K562 (cell line): ENCODE results near the gene NTF4. TPM values are rescaled to one million over a fixed set of nuclear protein-coding genes. Genes with fewer than 3 reads are reported as not detected.

ENCODE experiments used
- CREB1 ChIP-seq, 2 experiments: sonication (generic) in 1 of 2; formaldehyde crosslinking in 1 of 2; IDR thresholded peaks; 2 replicates each; pipeline versions ENCODE4 v1.6.1 to v1.8.0; 2012 to 2022; ENCODE audit warnings: inconsistent platforms in 1 of 2, mild to moderate bottlenecking in 1 of 2, missing genetic modification reagents in 1 of 2, moderate library complexity in 1 of 2
- GTF2F1 ChIP-seq: IDR thresholded peaks from 2 replicates; pipeline ENCODE4 v1.6.1; 2011; ENCODE audit warnings: low read depth, low read length, improper control_type of control experiment
- HDAC6 ChIP-seq: IDR thresholded peaks from 2 replicates; pipeline ENCODE4 v1.6.1; 2012; ENCODE audit warnings: low read depth, mild to moderate bottlenecking, control low read depth, inconsistent platforms, low read length, moderate library complexity
- MAFG ChIP-seq: fragments of 450-650 bp; conservative IDR thresholded peaks from 2 replicates; pipeline ENCODE4 v1.6.1; 2016; ENCODE audit warnings: missing genetic modification characterization, missing compliant biosample characterization
- MAFK ChIP-seq: IDR thresholded peaks from 2 replicates; pipeline ENCODE4 v1.6.1; 2011; ENCODE audit warnings: low read length, improper control_type of control experiment
- MED1 ChIP-seq: sonication (generic); formaldehyde crosslinking; IDR thresholded peaks from 2 replicates; pipeline ENCODE4 v1.8.1; 2023; ENCODE audit warnings: missing genetic modification reagents, borderline replicate concordance
- NR1H2 ChIP-seq: sonication (generic); formaldehyde crosslinking; IDR thresholded peaks from 2 replicates; pipeline ENCODE4 v1.4.0; 2020; ENCODE audit warnings: mild to moderate bottlenecking, missing genetic modification reagents
- PHB2 ChIP-seq: fragments of 450-650 bp; IDR thresholded peaks from 2 replicates; pipeline ENCODE4 v1.6.1; 2017; ENCODE audit warnings: low read depth
- RBM17 ChIP-seq: fragments of 200-400 bp; formaldehyde crosslinking; IDR thresholded peaks from 2 replicates; pipeline ENCODE4 v1.6.1; 2017; ENCODE audit warnings: low read depth, mild to moderate bottlenecking, low read length, borderline replicate concordance
- SIN3B ChIP-seq: fragments of 450-650 bp; IDR thresholded peaks from 2 replicates; pipeline ENCODE4 v1.6.1; 2017; ENCODE audit warnings: low read depth, mild to moderate bottlenecking, moderate library complexity
- SMARCE1 ChIP-seq: fragments of 450-650 bp; IDR thresholded peaks from 2 replicates; pipeline ENCODE4 v1.7.1; 2016; ENCODE audit warnings: mild to moderate bottlenecking
- TFAM ChIP-seq: fragments of 250-450 bp; sonication (Bioruptor Pico); conservative IDR thresholded peaks from 2 replicates; pipeline ENCODE4 v1.5.0; 2021; ENCODE audit warnings: mild to moderate bottlenecking, moderate library complexity
- ZNF140 ChIP-seq: fragments of 250-450 bp; sonication (Bioruptor Pico); IDR thresholded peaks from 2 replicates; pipeline ENCODE4 v1.8.0; 2021; ENCODE audit warnings: moderate library complexity, mild to moderate bottlenecking, inconsistent platforms
- ZNF23 ChIP-seq: fragments of 250-450 bp; sonication (Bioruptor Pico); IDR thresholded peaks from 2 replicates; pipeline ENCODE4 v1.4.0; 2020; ENCODE audit warnings: mild to moderate bottlenecking
- ZNF24 ChIP-seq: fragments of 450-650 bp; IDR thresholded peaks from 2 replicates; pipeline ENCODE4 v1.6.1; 2016
- ZNF561 ChIP-seq: fragments of 450-650 bp; formaldehyde crosslinking; conservative IDR thresholded peaks from 2 replicates; pipeline ENCODE4 v1.4.0; 2020; ENCODE audit warnings: mild to moderate bottlenecking, moderate library complexity
- ZNF785 ChIP-seq: fragments of 250-450 bp; sonication (Bioruptor Pico); IDR thresholded peaks from 2 replicates; pipeline ENCODE4 v1.4.0; 2020; ENCODE audit warnings: mild to moderate bottlenecking
- polyA plus RNA-seq, 8 experiments: library from polyadenylated mRNA; depleted of rRNA in 4 of 8; stranded (reverse) in 5 of 8; unstranded in 3 of 8; fragments of >200 nt; fragmentation: Nextera tagmentation in 2 of 8; fragmentation: Illumina TruSeq in 1 of 8; extraction: Ambion mirVana in 2 of 8; extraction: Trizol in 1 of 8; gene quantifications; 2 replicates each; pipeline versions ENCODE4 v1.2.1 to v1.2.3, GENCODE V29; 2011 to 2014; ENCODE audit warnings: inconsistent platforms in 1 of 8, missing spikeins in 1 of 8
- total RNA-seq, 7 experiments: library from RNA; depleted of rRNA in 6 of 7; stranded (reverse); fragments of >200 nt in 6 of 7; fragmentation: Illumina TruSeq in 2 of 7; extraction: Trizol in 2 of 7; gene quantifications; 2 replicates each; pipeline versions ENCODE4 v1.2.1 to v1.2.3, GENCODE V29; 2011 to 2021; ENCODE audit warnings: low replicate concordance in 1 of 7
- TF ChIP-seq, protein P1 (sequence below): fragments of 200-400 bp; formaldehyde crosslinking; IDR thresholded peaks from 2 replicates; pipeline ENCODE4 v1.6.1; 2017; ENCODE audit warnings: mild to moderate bottlenecking, low read depth, low read length, moderate library complexity
- TF ChIP-seq, protein P2 (sequence below): fragments of 450-650 bp; IDR thresholded peaks from 2 replicates; pipeline ENCODE4 v1.6.1; 2016; ENCODE audit warnings: mild to moderate bottlenecking
- TF ChIP-seq, protein P3 (sequence below): fragments of 250-450 bp; sonication (Bioruptor Pico); IDR thresholded peaks from 2 replicates; pipeline ENCODE4 v1.5.1; 2021; ENCODE audit warnings: mild to moderate bottlenecking
- TF ChIP-seq, protein P4 (sequence below): fragments of 200-800 bp; sonication (Bioruptor generic); IDR thresholded peaks from 2 replicates; pipeline ENCODE4 v1.6.1; 2017; ENCODE audit warnings: missing genetic modification characterization, missing compliant biosample characterization

Gene NTF4
- total and polyA plus RNA-seq, 9 of the 15 experiments (the other 6 are each of a cell fraction or from before 2014, with no cell fraction given), result not detected

DNA sequence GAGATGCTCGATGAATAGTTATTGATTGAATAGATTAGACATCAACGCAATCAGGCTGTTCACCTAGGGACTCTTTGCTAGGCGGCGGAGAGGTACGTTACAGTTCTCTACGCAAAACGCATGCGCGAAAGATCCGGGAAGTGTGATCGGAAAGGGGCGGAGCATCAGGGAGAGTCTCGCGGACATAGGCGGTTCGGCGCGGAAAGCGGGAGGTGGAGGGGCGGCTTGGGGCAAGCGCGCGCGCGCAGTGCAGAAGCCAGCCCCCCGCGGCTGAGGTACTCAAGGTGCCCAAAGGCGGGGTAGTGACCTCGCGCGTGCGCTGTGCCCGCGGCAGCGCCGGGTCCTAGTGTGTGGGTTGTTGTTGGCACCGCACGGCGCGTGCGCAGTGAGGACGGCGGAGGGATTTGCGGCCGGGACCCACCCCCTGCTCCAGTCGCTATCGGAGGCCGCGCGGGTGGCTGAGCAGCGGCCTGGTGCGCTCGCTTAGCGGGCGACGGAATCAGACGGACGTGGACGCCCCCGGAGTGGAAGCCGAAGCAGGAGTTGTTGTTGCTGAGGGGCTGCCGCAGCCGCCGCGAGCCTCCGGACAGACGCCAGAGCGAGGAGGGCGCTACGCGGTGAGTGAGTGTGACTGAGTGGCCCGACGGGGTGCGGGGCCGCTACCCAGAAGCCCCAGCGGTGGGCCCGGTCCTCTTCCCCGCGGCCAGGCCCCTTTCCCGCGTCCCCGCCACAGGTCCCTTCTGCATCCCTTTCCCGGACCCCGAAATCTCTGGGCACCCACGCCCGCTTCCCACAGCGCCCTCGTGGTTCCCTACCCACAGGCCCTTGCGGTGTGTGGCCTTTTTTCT is 20.6 kb upstream of the NTF4 start, which contains the start of gene SNRNP70 (continued):
- TF ChIP-seq, protein P1, sequence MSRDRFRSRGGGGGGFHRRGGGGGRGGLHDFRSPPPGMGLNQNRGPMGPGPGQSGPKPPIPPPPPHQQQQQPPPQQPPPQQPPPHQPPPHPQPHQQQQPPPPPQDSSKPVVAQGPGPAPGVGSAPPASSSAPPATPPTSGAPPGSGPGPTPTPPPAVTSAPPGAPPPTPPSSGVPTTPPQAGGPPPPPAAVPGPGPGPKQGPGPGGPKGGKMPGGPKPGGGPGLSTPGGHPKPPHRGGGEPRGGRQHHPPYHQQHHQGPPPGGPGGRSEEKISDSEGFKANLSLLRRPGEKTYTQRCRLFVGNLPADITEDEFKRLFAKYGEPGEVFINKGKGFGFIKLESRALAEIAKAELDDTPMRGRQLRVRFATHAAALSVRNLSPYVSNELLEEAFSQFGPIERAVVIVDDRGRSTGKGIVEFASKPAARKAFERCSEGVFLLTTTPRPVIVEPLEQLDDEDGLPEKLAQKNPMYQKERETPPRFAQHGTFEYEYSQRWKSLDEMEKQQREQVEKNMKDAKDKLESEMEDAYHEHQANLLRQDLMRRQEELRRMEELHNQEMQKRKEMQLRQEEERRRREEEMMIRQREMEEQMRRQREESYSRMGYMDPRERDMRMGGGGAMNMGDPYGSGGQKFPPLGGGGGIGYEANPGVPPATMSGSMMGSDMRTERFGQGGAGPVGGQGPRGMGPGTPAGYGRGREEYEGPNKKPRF, result no peak
- no peak for TF ChIP-seq MED1 (CRISPR knock-in tag)
- no peak for TF ChIP-seq HDAC6
- no peak for TF ChIP-seq TFAM (CRISPR knock-in tag)
- TF ChIP-seq PHB2, result no peak
- TF ChIP-seq SIN3B, result peak; percentile 71
- no peak for TF ChIP-seq RBM17
- TF ChIP-seq ZNF24, result no peak
- peak; percentile 63; the same call in 1 of the 2 replicates for TF ChIP-seq CREB1 (IDR thresholded peaks at IDR 0.05)
- TF ChIP-seq CREB1 (CRISPR knock-in tag; IDR thresholded peaks at IDR 0.05), result peak; percentile 76
- no peak for TF ChIP-seq MAFG (tag)
- TF ChIP-seq MAFK, result no peak
- TF ChIP-seq, protein P2, sequence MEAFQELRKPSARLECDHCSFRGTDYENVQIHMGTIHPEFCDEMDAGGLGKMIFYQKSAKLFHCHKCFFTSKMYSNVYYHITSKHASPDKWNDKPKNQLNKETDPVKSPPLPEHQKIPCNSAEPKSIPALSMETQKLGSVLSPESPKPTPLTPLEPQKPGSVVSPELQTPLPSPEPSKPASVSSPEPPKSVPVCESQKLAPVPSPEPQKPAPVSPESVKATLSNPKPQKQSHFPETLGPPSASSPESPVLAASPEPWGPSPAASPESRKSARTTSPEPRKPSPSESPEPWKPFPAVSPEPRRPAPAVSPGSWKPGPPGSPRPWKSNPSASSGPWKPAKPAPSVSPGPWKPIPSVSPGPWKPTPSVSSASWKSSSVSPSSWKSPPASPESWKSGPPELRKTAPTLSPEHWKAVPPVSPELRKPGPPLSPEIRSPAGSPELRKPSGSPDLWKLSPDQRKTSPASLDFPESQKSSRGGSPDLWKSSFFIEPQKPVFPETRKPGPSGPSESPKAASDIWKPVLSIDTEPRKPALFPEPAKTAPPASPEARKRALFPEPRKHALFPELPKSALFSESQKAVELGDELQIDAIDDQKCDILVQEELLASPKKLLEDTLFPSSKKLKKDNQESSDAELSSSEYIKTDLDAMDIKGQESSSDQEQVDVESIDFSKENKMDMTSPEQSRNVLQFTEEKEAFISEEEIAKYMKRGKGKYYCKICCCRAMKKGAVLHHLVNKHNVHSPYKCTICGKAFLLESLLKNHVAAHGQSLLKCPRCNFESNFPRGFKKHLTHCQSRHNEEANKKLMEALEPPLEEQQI, result no peak
- TF ChIP-seq ZNF140 (CRISPR knock-in tag), result no peak
- TF ChIP-seq GTF2F1, result no peak
- no peak for TF ChIP-seq ZNF785 (CRISPR knock-in tag)
- TF ChIP-seq, protein P3, sequence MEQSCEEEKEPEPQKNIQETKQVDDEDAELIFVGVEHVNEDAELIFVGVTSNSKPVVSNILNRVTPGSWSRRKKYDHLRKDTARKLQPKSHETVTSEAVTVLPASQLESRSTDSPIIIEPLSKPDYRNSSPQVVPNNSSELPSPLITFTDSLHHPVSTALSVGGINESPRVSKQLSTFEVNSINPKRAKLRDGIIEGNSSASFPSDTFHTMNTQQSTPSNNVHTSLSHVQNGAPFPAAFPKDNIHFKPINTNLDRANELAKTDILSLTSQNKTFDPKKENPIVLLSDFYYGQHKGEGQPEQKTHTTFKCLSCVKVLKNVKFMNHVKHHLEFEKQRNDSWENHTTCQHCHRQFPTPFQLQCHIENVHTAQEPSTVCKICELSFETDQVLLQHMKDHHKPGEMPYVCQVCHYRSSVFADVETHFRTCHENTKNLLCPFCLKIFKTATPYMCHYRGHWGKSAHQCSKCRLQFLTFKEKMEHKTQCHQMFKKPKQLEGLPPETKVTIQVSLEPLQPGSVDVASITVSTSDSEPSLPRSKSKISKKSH, result no peak
- TF ChIP-seq SMARCE1, result no peak
- TF ChIP-seq, protein P4, sequence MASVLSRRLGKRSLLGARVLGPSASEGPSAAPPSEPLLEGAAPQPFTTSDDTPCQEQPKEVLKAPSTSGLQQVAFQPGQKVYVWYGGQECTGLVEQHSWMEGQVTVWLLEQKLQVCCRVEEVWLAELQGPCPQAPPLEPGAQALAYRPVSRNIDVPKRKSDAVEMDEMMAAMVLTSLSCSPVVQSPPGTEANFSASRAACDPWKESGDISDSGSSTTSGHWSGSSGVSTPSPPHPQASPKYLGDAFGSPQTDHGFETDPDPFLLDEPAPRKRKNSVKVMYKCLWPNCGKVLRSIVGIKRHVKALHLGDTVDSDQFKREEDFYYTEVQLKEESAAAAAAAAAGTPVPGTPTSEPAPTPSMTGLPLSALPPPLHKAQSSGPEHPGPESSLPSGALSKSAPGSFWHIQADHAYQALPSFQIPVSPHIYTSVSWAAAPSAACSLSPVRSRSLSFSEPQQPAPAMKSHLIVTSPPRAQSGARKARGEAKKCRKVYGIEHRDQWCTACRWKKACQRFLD (CRISPR knock-in tag), result no peak
- TF ChIP-seq ZNF561 (CRISPR knock-in tag), result no peak
- no peak for TF ChIP-seq NR1H2 (CRISPR knock-in tag)
- TF ChIP-seq ZNF23, result no peak
